Measurements from ENCODE around the gene HSF4.
A peak's percentile ranks its signal among the peaks of the same experiment; 100 is the strongest.

HSF4 gene

GRCh38 chr16:67173323-67173722 lies 8.8 kb downstream of the HSF4 start:
- in situ Hi-C loops (cut with MboI; ENCODE audit: low pct_unique_long_range_greater_than_20kb, low sequenced_read_pairs, unreplicated experiment): no loop called here
- no peak for TF ChIP-seq CTCF (IDR thresholded peaks at IDR 0.05; ENCODE audit: extremely low read depth, insufficient read depth, missing control alignments)
- DNase-seq (ENCODE audit: low spot score): no peak

DNA sequence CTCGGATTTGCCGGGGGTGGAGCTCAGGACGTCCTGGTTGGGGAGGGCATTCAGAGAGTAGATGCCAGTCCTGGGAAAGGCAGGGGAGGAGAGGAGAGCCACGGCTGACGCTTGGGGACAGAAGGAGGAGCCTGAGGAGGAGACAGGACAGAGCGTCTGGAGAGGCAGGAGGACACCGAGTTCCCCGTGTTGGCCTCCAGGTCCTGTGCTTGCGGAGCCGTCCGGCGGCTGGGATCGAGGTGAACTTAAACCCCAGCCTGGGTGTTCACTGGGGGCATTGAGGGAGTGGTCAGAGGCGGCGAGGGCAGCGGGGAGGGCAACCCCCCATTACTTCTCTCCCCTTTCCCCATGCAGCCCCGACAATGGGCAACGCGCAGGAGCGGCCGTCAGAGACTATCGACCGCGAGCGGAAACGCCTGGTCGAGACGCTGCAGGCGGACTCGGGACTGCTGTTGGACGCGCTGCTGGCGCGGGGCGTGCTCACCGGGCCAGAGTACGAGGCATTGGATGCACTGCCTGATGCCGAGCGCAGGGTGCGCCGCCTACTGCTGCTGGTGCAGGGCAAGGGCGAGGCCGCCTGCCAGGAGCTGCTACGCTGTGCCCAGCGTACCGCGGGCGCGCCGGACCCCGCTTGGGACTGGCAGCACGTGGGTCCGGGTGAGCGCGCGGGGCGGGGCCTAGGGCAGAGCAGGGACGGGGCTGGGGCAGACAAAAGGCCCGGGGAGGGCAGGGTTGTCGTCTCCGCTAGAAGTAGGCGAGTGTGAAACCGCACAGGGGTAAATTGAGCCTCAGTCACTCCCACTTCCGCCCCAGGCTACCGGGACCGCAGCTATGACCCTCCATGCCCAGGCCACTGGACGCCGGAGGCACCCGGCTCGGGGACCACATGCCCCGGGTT lies 9.5 kb downstream of the HSF4 start:
- TF ChIP-seq CTCF (IDR thresholded peaks at IDR 0.05; ENCODE audit: extremely low read depth, insufficient read depth, missing control alignments): no peak
- peak; percentile 79 for DNase-seq (ENCODE audit: low spot score)
- in situ Hi-C loops (cut with MboI; ENCODE audit: low pct_unique_long_range_greater_than_20kb, low sequenced_read_pairs, unreplicated experiment): no loop called here

DNA sequence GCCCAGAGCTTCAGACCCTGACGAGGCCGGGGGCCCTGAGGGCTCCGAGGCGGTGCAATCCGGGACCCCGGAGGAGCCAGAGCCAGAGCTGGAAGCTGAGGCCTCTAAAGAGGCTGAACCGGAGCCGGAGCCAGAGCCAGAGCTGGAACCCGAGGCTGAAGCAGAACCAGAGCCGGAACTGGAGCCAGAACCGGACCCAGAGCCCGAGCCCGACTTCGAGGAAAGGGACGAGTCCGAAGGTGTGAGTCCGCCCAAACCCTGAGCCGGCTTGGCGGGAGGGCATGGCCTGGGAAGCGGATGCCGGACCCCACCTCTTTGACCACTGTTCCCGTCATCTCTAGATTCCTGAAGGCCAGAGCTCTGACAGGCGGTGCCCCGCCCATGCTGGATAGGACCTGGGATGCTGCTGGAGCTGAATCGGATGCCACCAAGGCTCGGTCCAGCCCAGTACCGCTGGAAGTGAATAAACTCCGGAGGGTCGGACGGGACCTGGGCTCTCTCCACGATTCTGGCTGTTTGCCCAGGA lies 10.2 kb downstream of the HSF4 start:
- no peak for TF ChIP-seq CTCF (IDR thresholded peaks at IDR 0.05; ENCODE audit: extremely low read depth, insufficient read depth, missing control alignments)
- DNase-seq (ENCODE audit: low spot score): no peak
- in situ Hi-C loops (cut with MboI; ENCODE audit: low pct_unique_long_range_greater_than_20kb, low sequenced_read_pairs, unreplicated experiment): no loop called here

DNA sequence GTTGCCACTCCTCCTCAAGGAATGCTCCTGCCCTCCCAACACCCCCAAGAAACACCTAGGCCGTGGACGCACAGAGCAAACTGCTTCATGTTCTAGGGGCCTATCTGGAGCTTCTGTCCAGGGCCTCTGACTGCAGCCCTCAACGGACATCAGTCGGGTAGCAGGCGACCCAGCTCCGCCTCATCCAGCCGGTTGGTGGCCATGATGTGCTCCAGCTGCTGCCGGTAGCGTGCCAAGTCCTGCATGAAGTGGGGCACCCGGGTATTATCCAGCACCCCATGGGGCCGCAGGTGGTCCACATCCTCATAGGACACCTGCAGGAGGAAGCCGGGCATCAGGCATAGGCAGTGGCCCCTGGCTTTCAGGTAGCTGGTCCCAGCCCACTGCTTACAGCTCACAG lies 12.1 kb downstream of the HSF4 start:
- in situ Hi-C loops (cut with MboI; ENCODE audit: low pct_unique_long_range_greater_than_20kb, low sequenced_read_pairs, unreplicated experiment): no loop called here
- no peak for TF ChIP-seq CTCF (IDR thresholded peaks at IDR 0.05; ENCODE audit: extremely low read depth, insufficient read depth, missing control alignments)

DNA sequence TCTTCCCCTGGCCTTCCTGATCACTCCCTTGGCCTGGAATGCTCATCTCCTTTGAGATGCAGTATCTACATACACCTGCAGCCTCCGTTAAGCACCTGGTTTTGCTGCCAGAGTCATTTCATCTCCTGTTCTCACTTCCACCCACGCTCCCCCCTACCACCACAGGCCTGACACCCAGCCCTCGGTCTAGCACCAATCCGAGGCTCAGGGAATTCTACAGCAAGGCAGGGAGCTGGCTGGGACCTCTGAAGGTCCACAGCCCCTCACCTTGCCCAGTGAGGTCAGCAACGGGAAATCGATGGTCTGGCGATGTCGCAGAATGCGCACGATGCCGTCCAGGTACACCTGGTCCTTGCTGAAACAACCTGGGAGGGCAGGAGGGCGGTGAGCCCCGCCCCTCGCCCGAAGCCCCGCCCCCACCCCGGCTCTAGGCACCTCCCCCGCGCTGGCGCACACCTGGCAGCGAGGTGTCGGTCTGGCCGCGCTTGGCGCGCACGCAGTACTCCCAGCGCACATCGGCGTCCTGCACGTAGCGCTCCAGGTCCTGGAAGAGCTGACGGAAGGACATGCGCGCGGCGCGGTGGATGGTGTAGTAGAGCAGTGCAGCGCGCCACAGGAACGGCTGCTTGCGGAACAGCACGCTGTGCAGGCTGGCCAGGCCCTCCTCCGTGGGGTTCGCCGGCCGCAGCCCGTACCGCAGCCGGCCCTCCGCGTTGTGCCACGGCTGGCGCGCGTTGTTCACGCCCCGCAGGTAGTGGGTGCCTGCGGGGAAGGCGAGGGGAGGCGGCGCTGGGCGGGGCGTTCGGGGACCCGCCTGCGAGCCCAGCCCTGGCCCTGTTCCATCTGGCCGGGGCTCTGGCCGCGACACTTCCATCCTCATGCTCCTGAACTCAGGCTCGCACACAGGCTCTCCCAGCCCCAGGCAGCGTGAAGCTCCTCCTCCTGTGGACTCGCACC lies 13.5 kb downstream of the HSF4 start:
- no peak for DNase-seq (ENCODE audit: low spot score)
- TF ChIP-seq CTCF (IDR thresholded peaks at IDR 0.05; ENCODE audit: extremely low read depth, insufficient read depth, missing control alignments): no peak
- in situ Hi-C loops (cut with MboI; ENCODE audit: low pct_unique_long_range_greater_than_20kb, low sequenced_read_pairs, unreplicated experiment): no loop called here

More for the DNA sequence above, 12.1 kb downstream of the HSF4 start:
- DNase-seq (ENCODE audit: low spot score): no peak

DNA sequence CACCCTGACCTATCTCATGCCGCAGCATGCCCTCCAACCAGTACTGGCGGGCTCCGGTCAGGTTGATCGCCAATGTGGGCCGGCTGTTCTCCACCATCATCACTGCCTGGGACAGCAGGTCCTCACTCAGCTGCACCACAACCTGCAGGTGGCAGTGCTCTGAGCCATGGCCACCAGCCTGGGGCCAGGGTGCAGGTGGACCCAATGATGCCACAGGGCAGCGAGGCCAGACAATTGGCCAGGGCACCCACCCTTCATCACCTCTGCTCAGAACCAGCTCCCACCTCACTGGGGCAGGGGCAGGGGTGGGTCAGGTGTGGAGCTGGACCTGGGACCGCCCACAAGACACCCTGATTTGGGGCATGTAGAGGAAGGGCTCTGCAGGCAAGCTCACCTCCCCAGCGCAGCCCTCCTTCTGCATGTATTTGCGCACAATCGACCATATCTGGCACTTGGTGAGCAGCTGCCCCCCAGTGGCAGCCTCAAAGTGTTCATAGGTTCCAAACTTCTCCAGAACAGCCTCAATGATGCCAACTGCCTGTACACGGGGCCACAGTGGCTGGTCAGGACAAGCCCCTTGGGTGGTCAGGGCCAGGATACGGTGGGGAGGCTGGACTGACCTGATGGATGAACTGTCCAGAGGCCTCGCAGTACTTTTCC lies 15.0 kb downstream of the HSF4 start:
- no peak for DNase-seq (ENCODE audit: low spot score)

More for the DNA sequence above, 15.0 kb downstream of the HSF4 start:
- in situ Hi-C loops (cut with MboI; ENCODE audit: low pct_unique_long_range_greater_than_20kb, low sequenced_read_pairs, unreplicated experiment): no loop called here
- no peak for TF ChIP-seq CTCF (IDR thresholded peaks at IDR 0.05; ENCODE audit: extremely low read depth, insufficient read depth, missing control alignments)

Measured in GM13977 (cell line).